LoVo (cell line): ENCODE results near the gene ABHD18.

Source experiments
- DNase-seq: peaks from one replicate; pipeline ENCODE4 v3.0.0-alpha.2; 2016; ENCODE audit warnings: low spot score

ABHD18 gene

DNA sequence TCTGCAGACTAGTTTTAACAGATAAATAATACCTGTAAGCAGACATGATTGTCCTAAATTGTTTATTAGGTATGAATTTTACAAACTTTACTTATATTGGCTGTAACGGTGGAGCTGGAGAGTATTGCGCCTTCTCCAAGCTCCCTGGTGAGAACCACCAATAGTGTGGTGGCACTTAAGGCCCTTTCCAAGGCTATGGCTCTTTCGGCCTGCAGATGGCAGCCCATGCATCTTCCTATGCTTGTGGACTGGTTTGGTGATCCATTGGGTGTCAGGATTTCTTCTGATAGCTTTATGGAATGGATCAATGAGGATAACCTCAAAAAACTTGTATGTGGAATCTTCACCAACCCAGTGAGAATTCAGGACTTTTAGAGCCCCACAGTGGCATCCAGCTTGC, 103.7 kb downstream of the ABHD18 start:
- peak; percentile 12 for DNase-seq

DNA sequence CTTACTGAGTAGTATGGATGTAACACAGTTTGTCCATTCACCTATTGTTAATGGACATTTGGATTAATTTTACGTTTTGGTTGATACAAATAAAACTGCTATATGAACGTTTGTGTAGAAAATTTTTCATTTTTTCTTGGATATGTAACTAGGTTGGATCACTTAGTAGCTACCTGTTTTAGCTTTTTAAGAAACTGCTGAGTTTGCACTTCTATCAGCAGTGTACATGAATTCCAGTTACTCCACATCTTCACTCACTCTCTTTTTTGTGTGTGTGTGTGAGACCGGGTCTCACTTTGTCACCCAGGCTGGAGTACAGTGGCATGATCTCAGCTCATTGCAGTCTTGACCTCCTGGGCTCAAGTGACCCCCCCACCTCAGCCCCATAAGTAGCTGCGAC, 111.3 kb downstream of the ABHD18 start:
- no peak for DNase-seq
